HEK293 (cell line): ENCODE data around the gene ANKRD11.

ENCODE experiments used
- CTCF ChIA-PET: fragments of 350-600 bp; formaldehyde crosslinking; extraction: SDS; loops from one replicate; lab custom pipeline; 2021; ENCODE audit warnings: antibody characterized with exemption; lab: Yijun Ruan, JAX
- POLR2A ChIA-PET: fragments of 300-600 bp; formaldehyde crosslinking; extraction: SDS; loops from one replicate; lab custom pipeline; 2020; ENCODE audit warnings: antibody characterized with exemption, inconsistent platforms; lab: Yijun Ruan, JAX
- H3K27ac ChIP-seq: fragments of 200-500 bp; sonication (Bioruptor generic); 2 replicates; pipeline ENCODE4 v1.5.1; 2014; ENCODE audit warnings: low read depth, low read length, control low read depth, inconsistent platforms; ENCODE audit errors: extremely low read depth
- H3K36me3 ChIP-seq, 2 experiments: fragments of 200-500 bp in 1 of 2; sonication (Bioruptor generic) in 1 of 2; 1 replicate in 1 of 2; 2 replicates in 1 of 2; pipeline ENCODE4 v1.5.1; 2014 to 2017; ENCODE audit warnings: inconsistent platforms in 2 of 2, low read length in 2 of 2; ENCODE audit not compliant: control insufficient read depth in 2 of 2, insufficient read depth in 1 of 2
- H3K4me1 ChIP-seq: fragments of 200-500 bp; sonication (Bioruptor generic); 2 replicates; pipeline ENCODE4 v1.5.1; 2014; ENCODE audit warnings: mild to moderate bottlenecking, low read length, inconsistent platforms; ENCODE audit not compliant: control insufficient read depth, insufficient read depth
- H3K4me3 ChIP-seq: 2 replicates; pipeline ENCODE4 v1.5.1; 2011; ENCODE audit warnings: low read depth, mild to moderate bottlenecking, control low read depth, low read length, moderate library complexity
- H3K9me3 ChIP-seq: fragments of 200-500 bp; sonication (Bioruptor generic); 2 replicates; pipeline ENCODE4 v1.5.1; 2014; ENCODE audit warnings: low read depth, low read length, inconsistent platforms; ENCODE audit not compliant: control insufficient read depth, insufficient read depth
- EGR2 ChIP-seq: fragments of 450-650 bp; formaldehyde crosslinking; IDR thresholded peaks from 2 replicates; pipeline ENCODE4 v1.5.1; 2016; ENCODE audit warnings: low read depth, missing biosample characterization, missing genetic modification characterization
- IKZF3 ChIP-seq: fragments of 450-650 bp; IDR thresholded peaks from 2 replicates; pipeline ENCODE4 v1.5.0; 2018; ENCODE audit warnings: missing biosample characterization, mild to moderate bottlenecking, missing genetic modification characterization, moderate library complexity
- SETDB1 ChIP-seq: IDR thresholded peaks from one replicate; pipeline ENCODE4 v1.6.1; 2017; ENCODE audit warnings: mild to moderate bottlenecking, low read length, moderate library complexity, mixed read lengths; ENCODE audit not compliant: insufficient read length
- SP3 ChIP-seq: fragments of 450-650 bp; formaldehyde crosslinking; IDR thresholded peaks from 2 replicates; pipeline ENCODE4 v1.5.1; 2016; ENCODE audit warnings: missing biosample characterization, missing genetic modification characterization
- SP7 ChIP-seq: fragments of 450-650 bp; formaldehyde crosslinking; IDR thresholded peaks from 2 replicates; pipeline ENCODE4 v1.5.1; 2016; ENCODE audit warnings: missing biosample characterization, missing genetic modification characterization
- TCF7L2 ChIP-seq: IDR thresholded peaks from 2 replicates; pipeline ENCODE4 v1.6.1; 2011; ENCODE audit warnings: low read depth, mild to moderate bottlenecking, inconsistent platforms, low read length, moderate library complexity, borderline replicate concordance
- YY1 ChIP-seq: fragments of 450-650 bp; formaldehyde crosslinking; IDR thresholded peaks from 2 replicates; pipeline ENCODE4 v1.5.1; 2018; ENCODE audit warnings: missing biosample characterization, missing genetic modification characterization
- ZNF133 ChIP-seq: fragments of 450-650 bp; formaldehyde crosslinking; IDR thresholded peaks from 2 replicates; pipeline ENCODE4 v1.5.1; 2016; ENCODE audit warnings: missing biosample characterization, missing genetic modification characterization
- ZNF157 ChIP-seq: fragments of 450-650 bp; formaldehyde crosslinking; IDR thresholded peaks from 2 replicates; pipeline ENCODE4 v1.5.1; 2016; ENCODE audit warnings: missing biosample characterization, missing genetic modification characterization
- ZNF211 ChIP-seq: fragments of 450-650 bp; formaldehyde crosslinking; IDR thresholded peaks from 2 replicates; pipeline ENCODE4 v1.5.1; 2016; ENCODE audit warnings: low read depth, missing biosample characterization, missing genetic modification characterization
- ZNF239 ChIP-seq: fragments of 450-650 bp; formaldehyde crosslinking; IDR thresholded peaks from 2 replicates; pipeline ENCODE4 v1.5.1; 2016; ENCODE audit warnings: missing biosample characterization, missing genetic modification characterization
- ZNF292 ChIP-seq: fragments of 450-650 bp; formaldehyde crosslinking; IDR thresholded peaks from 2 replicates; pipeline ENCODE4 v1.5.1; 2016; ENCODE audit warnings: low read depth, missing biosample characterization, missing genetic modification characterization, borderline replicate concordance
- ZNF324 ChIP-seq: fragments of 450-650 bp; formaldehyde crosslinking; IDR thresholded peaks from 2 replicates; pipeline ENCODE4 v1.5.1; 2016; ENCODE audit warnings: missing biosample characterization, missing genetic modification characterization
- ZNF366 ChIP-seq: fragments of 450-650 bp; formaldehyde crosslinking; conservative IDR thresholded peaks from 2 replicates; pipeline ENCODE4 v1.5.1; 2016; ENCODE audit warnings: missing biosample characterization, missing genetic modification characterization
- ZNF391 ChIP-seq: fragments of 450-650 bp; formaldehyde crosslinking; IDR thresholded peaks from 2 replicates; pipeline ENCODE4 v1.5.1; 2016; ENCODE audit warnings: low read depth, missing biosample characterization, missing genetic modification characterization, borderline replicate concordance
- ZNF510 ChIP-seq: fragments of 450-650 bp; formaldehyde crosslinking; IDR thresholded peaks from 2 replicates; pipeline ENCODE4 v1.5.1; 2018; ENCODE audit warnings: mild to moderate bottlenecking, missing genetic modification characterization, missing biosample characterization; ENCODE audit not compliant: insufficient replicate concordance
- ZNF544 ChIP-seq: fragments of 450-650 bp; formaldehyde crosslinking; IDR thresholded peaks from 2 replicates; pipeline ENCODE4 v1.5.0; 2017; ENCODE audit warnings: missing biosample characterization, missing genetic modification characterization
- ZNF548 ChIP-seq: fragments of 450-650 bp; formaldehyde crosslinking; IDR thresholded peaks from 2 replicates; pipeline ENCODE4 v1.5.1; 2016; ENCODE audit warnings: missing biosample characterization, missing genetic modification characterization
- ZNF549 ChIP-seq: fragments of 450-650 bp; IDR thresholded peaks from 2 replicates; pipeline ENCODE4 v1.5.1; 2018; ENCODE audit warnings: missing biosample characterization, missing genetic modification characterization, mild to moderate bottlenecking, inconsistent platforms, moderate library complexity
- ZNF561 ChIP-seq: fragments of 450-650 bp; IDR thresholded peaks from 2 replicates; pipeline ENCODE4 v1.5.1; 2018; ENCODE audit warnings: missing biosample characterization, missing genetic modification characterization, borderline replicate concordance
- ZNF610 ChIP-seq: fragments of 450-650 bp; formaldehyde crosslinking; IDR thresholded peaks from 2 replicates; pipeline ENCODE4 v1.5.1; 2016; ENCODE audit warnings: missing biosample characterization, missing genetic modification characterization, borderline replicate concordance
- ZNF623 ChIP-seq: fragments of 450-650 bp; formaldehyde crosslinking; IDR thresholded peaks from 2 replicates; pipeline ENCODE4 v1.5.1; 2016; ENCODE audit warnings: missing biosample characterization, missing genetic modification characterization
- ZNF701 ChIP-seq: fragments of 450-650 bp; formaldehyde crosslinking; IDR thresholded peaks from 2 replicates; pipeline ENCODE4 v1.5.1; 2016; ENCODE audit warnings: missing biosample characterization, missing genetic modification characterization
- ZNF707 ChIP-seq: fragments of 450-650 bp; formaldehyde crosslinking; IDR thresholded peaks from 2 replicates; pipeline ENCODE4 v1.5.1; 2016; ENCODE audit warnings: missing biosample characterization, missing genetic modification characterization
- ZNF830 ChIP-seq: fragments of 450-650 bp; IDR thresholded peaks from 2 replicates; pipeline ENCODE4 v1.5.0; 2018; ENCODE audit warnings: missing biosample characterization, missing genetic modification characterization, low read depth, mild to moderate bottlenecking, moderate library complexity
- TF ChIP-seq, protein P1 (sequence below): fragments of 450-650 bp; formaldehyde crosslinking; IDR thresholded peaks from 2 replicates; pipeline ENCODE4 v1.5.1; 2016; ENCODE audit warnings: missing biosample characterization, missing genetic modification characterization
- TF ChIP-seq, protein P2 (sequence below): fragments of 450-650 bp; formaldehyde crosslinking; IDR thresholded peaks from 2 replicates; pipeline ENCODE4 v1.5.1; 2016; ENCODE audit warnings: missing biosample characterization, missing genetic modification characterization
- TF ChIP-seq, protein P3 (sequence below): fragments of 450-650 bp; formaldehyde crosslinking; IDR thresholded peaks from 2 replicates; pipeline ENCODE4; 2016; ENCODE audit warnings: missing biosample characterization, missing genetic modification characterization
- TF ChIP-seq, protein P4 (sequence below): fragments of 450-650 bp; formaldehyde crosslinking; IDR thresholded peaks from 2 replicates; pipeline ENCODE4 v1.5.1; 2016; ENCODE audit warnings: missing biosample characterization, missing genetic modification characterization

ANKRD11 gene

DNA sequence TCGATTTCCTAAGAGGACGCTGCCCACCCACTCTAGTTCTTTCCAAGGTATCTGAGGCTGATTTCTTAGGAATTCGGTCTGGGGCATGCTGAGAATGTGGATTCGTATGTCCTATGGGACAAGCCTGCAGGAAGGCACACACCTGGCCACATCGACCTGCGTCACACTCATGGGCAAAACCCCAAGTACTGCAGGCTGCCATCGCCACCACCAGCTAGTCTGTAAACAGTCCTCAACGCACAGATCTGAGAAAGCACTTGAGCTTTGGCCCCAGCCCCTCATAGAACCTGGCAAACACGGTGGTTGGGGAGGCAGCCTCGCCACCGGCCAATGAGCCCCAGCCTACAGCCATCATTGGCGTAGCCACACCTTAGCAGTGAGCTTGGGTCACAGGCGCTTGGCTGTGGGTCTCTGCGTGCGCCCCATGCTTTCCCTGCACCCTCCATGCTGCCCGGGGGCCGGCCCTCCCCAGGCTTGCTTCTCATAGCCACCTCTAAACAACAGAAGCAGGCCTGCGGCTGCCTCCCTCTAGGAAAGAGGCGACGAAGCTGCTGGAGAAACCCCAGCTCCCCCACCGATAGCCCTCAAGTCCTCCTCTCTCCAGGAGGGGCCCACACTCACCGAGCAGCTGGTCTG is 197.8 kb downstream of the ANKRD11 start:
- peaks cover 0 to 39% of the 10 kb centered on the region in 2 experiments; a peak in 2 of 3 replicates for H3K36me3 ChIP-seq
- no peak overlapping the region for H3K27ac ChIP-seq
- CTCF ChIA-PET: interaction anchor here (0.6 to 0.7 kb wide), 3 partner anchors 248 to 276 kb away, joined by 3 to 4 read pairs (median 3); no protein-coding TSS in a partner anchor
- POLR2A ChIA-PET: interaction anchor here (0.5 to 1.4 kb wide), 3 partner anchors 20 to 214 kb away, joined by 3 to 6 read pairs (median 3); no protein-coding TSS in a partner anchor
- H3K4me3 ChIP-seq: no peak overlapping the region
- TF ChIP-seq, protein P1, sequence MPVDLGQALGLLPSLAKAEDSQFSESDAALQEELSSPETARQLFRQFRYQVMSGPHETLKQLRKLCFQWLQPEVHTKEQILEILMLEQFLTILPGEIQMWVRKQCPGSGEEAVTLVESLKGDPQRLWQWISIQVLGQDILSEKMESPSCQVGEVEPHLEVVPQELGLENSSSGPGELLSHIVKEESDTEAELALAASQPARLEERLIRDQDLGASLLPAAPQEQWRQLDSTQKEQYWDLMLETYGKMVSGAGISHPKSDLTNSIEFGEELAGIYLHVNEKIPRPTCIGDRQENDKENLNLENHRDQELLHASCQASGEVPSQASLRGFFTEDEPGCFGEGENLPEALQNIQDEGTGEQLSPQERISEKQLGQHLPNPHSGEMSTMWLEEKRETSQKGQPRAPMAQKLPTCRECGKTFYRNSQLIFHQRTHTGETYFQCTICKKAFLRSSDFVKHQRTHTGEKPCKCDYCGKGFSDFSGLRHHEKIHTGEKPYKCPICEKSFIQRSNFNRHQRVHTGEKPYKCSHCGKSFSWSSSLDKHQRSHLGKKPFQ (tag by site-specific recombination): no peak
- TF ChIP-seq SP7 (tag by site-specific recombination) (no peak), ZNF623 (tag by site-specific recombination) (no peak), SP3 (tag by site-specific recombination) (no peak), ZNF324 (tag by site-specific recombination) (no peak), ZNF366 (tag by site-specific recombination) (no peak), SETDB1 (no peak), ZNF211 (no peak), YY1 (tag by site-specific recombination) (no peak), ZNF701 (no peak), ZNF544 (no peak), ZNF561 (tag by site-specific recombination) (no peak), IKZF3 (tag by site-specific recombination) (no peak), ZNF157 (tag by site-specific recombination) (no peak), ZNF707 (tag by site-specific recombination) (no peak), EGR2 (tag by site-specific recombination) (no peak)
- TF ChIP-seq, protein P2, sequence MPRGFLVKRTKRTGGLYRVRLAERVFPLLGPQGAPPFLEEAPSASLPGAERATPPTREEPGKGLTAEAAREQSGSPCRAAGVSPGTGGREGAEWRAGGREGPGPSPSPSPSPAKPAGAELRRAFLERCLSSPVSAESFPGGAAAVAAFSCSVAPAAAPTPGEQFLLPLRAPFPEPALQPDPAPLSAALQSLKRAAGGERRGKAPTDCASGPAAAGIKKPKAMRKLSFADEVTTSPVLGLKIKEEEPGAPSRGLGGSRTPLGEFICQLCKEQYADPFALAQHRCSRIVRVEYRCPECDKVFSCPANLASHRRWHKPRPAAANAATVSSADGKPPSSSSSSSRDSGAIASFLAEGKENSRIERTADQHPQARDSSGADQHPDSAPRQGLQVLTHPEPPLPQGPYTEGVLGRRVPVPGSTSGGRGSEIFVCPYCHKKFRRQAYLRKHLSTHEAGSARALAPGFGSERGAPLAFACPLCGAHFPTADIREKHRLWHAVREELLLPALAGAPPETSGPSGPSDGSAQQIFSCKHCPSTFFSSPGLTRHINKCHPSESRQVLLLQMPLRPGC: no peak
- TF ChIP-seq, protein P3, sequence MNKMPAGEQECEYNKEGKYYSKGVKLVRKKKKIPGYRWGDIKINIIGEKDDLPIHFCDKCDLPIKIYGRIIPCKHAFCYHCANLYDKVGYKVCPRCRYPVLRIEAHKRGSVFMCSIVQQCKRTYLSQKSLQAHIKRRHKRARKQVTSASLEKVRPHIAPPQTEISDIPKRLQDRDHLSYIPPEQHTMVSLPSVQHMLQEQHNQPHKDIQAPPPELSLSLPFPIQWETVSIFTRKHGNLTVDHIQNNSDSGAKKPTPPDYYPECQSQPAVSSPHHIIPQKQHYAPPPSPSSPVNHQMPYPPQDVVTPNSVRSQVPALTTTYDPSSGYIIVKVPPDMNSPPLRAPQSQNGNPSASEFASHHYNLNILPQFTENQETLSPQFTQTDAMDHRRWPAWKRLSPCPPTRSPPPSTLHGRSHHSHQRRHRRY: no peak
- TF ChIP-seq, all 188 proteins: peak for 0
- H3K9me3 ChIP-seq: no peaks in the 10 kb centered on the region
- H3K4me1 ChIP-seq: no peaks in the 10 kb centered on the region

DNA sequence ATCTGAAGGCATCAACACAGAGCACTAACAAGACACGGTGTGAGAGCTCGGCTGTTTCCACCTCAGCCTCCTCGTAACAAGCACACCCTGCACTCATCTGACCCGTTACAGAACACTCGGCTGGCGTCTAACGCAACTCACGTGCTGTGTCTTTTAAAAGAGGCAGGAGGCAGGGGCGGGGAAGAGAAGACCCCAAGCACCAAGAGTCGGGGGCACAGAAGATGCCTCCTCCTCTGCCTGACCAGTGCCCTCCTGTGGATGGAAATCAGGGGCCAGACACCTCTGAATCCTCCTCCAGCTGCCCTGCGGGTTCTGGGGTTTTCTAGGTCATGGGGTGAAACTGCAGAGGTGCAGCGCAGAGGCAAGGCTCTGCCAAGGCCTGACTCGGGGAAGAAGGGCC is 198.6 kb downstream of the ANKRD11 start:
- no peak overlapping the region for H3K27ac ChIP-seq
- POLR2A ChIA-PET: no interaction called here

More for the DNA sequence above, 198.6 kb downstream of the ANKRD11 start:
- CTCF ChIA-PET: interaction anchor here (0.6 to 0.7 kb wide), 2 partner anchors 249 to 263 kb away, joined by 3 read pairs; no protein-coding TSS in a partner anchor
- no peak overlapping the region for H3K4me3 ChIP-seq
- no peaks in the 10 kb centered on the region for H3K4me1 ChIP-seq
- peaks cover 0 to 39% of the 10 kb centered on the region in 2 experiments; a peak in 2 of 3 replicates for H3K36me3 ChIP-seq
- no peaks in the 10 kb centered on the region for H3K9me3 ChIP-seq
- TF ChIP-seq ZNF510 (tag by site-specific recombination) (no peak), ZNF292 (tag by site-specific recombination) (no peak), SETDB1 (no peak), ZNF133 (tag by site-specific recombination) (no peak), ZNF239 (tag by site-specific recombination) (no peak), ZNF830 (tag by site-specific recombination) (no peak), ZNF391 (tag by site-specific recombination) (no peak), ZNF549 (tag by site-specific recombination) (no peak), ZNF610 (tag by site-specific recombination) (no peak), ZNF548 (tag by site-specific recombination) (no peak), TCF7L2 (no peak)
- TF ChIP-seq, protein P4, sequence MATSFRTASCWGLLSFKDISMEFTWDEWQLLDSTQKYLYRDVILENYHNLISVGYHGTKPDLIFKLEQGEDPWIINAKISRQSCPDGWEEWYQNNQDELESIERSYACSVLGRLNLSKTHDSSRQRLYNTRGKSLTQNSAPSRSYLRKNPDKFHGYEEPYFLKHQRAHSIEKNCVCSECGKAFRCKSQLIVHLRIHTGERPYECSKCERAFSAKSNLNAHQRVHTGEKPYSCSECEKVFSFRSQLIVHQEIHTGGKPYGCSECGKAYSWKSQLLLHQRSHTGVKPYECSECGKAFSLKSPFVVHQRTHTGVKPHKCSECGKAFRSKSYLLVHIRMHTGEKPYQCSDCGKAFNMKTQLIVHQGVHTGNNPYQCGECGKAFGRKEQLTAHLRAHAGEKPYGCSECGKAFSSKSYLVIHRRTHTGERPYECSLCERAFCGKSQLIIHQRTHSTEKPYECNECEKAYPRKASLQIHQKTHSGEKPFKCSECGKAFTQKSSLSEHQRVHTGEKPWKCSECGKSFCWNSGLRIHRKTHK (tag by site-specific recombination): no peak
